Liver (tissue), 9 donors: ENCODE measurements around the gene SHISAL1. TPM values are rescaled to one million over a fixed set of nuclear protein-coding genes. Genes with fewer than 3 reads are reported as not detected.

Experiments used
- DNase-seq: peaks from one replicate; pipeline ENCODE4 v3.0.0-alpha.2; 2017; ENCODE audit warnings: low spot score
- H3K27ac ChIP-seq, 2 donors: one replicate each; pipeline ENCODE4 v1.7.0; 2013; ENCODE audit warnings: inconsistent platforms in 2 of 2, low read length in 2 of 2, control low read depth in 1 of 2, low read depth in 1 of 2, mild to moderate bottlenecking in 1 of 2
- H3K27me3 ChIP-seq, 4 donors: one replicate each; pipeline versions ENCODE4 v1.6.1 to v1.7.0; 2013; ENCODE audit warnings: low read length in 3 of 4, inconsistent platforms in 1 of 4, mild to moderate bottlenecking in 1 of 4, moderate library complexity in 1 of 4; ENCODE audit not compliant: control insufficient read depth in 4 of 4, insufficient read depth in 4 of 4
- H3K36me3 ChIP-seq, 4 donors: one replicate each; pipeline versions ENCODE4 v1.6.1 to v1.7.0; 2013; ENCODE audit warnings: low read length in 3 of 4, mild to moderate bottlenecking in 3 of 4, low read depth in 1 of 4, moderate library complexity in 1 of 4; ENCODE audit not compliant: control insufficient read depth in 4 of 4, insufficient read depth in 3 of 4
- H3K4me1 ChIP-seq, 4 donors: one replicate each; pipeline versions ENCODE4 v1.6.1 to v1.7.0; 2013; ENCODE audit warnings: low read length in 3 of 4, mild to moderate bottlenecking in 3 of 4, moderate library complexity in 1 of 4; ENCODE audit not compliant: control insufficient read depth in 4 of 4, insufficient read depth in 4 of 4
- H3K4me3 ChIP-seq, 3 donors: one replicate each; pipeline versions ENCODE4 v1.6.1 to v1.7.0; 2013; ENCODE audit warnings: low read length in 3 of 3, control low read depth in 1 of 3, low read depth in 1 of 3, mild to moderate bottlenecking in 1 of 3
- H3K9ac ChIP-seq, 2 donors: one replicate each; pipeline ENCODE4 v1.7.0; 2013; ENCODE audit warnings: low read length in 2 of 2, mild to moderate bottlenecking in 2 of 2, moderate library complexity in 2 of 2, control low read depth in 1 of 2, low read depth in 1 of 2
- H3K9me3 ChIP-seq, 4 donors: one replicate each; pipeline versions ENCODE4 v1.6.1 to v1.7.0; 2013; ENCODE audit warnings: low read length in 3 of 4; ENCODE audit not compliant: control insufficient read depth in 4 of 4
- FOXA1 ChIP-seq: IDR thresholded peaks from 2 replicates; pipeline ENCODE4 v1.6.1; 2016; ENCODE audit warnings: antibody characterized with exemption
- FOXA2 ChIP-seq: IDR thresholded peaks from 2 replicates; pipeline ENCODE4 v1.6.1; 2016; ENCODE audit warnings: antibody characterized with exemption
- HNF4G ChIP-seq: IDR thresholded peaks from 2 replicates; pipeline ENCODE4 v1.6.1; 2016; ENCODE audit warnings: antibody characterized with exemption
- RAD21 ChIP-seq, 2 donors: IDR thresholded peaks; 2 replicates each; pipeline ENCODE4 v1.6.1; 2016; ENCODE audit warnings: antibody characterized with exemption in 2 of 2, mild to moderate bottlenecking in 2 of 2
- REST ChIP-seq: IDR thresholded peaks from 2 replicates; pipeline ENCODE4 v1.6.1; 2016; ENCODE audit warnings: antibody characterized with exemption, mild to moderate bottlenecking
- TAF1 ChIP-seq: conservative IDR thresholded peaks from 2 replicates; pipeline ENCODE4 v1.6.1; 2016; ENCODE audit warnings: antibody characterized with exemption, mild to moderate bottlenecking
- YY1 ChIP-seq: IDR thresholded peaks from 2 replicates; pipeline ENCODE4 v1.6.1; 2016; ENCODE audit warnings: antibody characterized with exemption, mild to moderate bottlenecking
- WGBS: extraction: QIAGEN DNeasy Blood & Tissue Kit; methylation state at CpG from one replicate; pipeline ENCODE4 v1.1.7; 2013; 5-methylcytosine and 5-hydroxymethylcytosine counted together
- polyA plus RNA-seq, 2 donors: library from polyadenylated mRNA; stranded (reverse) in 1 of 2; unstranded in 1 of 2; fragments of 200-250 nt in 1 of 2; fragments of >200 nt in 1 of 2; fragmentation: Nextera tagmentation in 1 of 2; extraction: Ambion mirVana in 1 of 2; gene quantifications; one replicate each; pipeline versions ENCODE4 v1.2.1 to v1.2.3, GENCODE V29; 2013 to 2015
- total RNA-seq, 2 donors: library from RNA; depleted of rRNA; stranded (reverse); fragments of >200 nt; gene quantifications; one replicate each; pipeline ENCODE4 v1.2.3, GENCODE V29; 2014
- TF ChIP-seq, protein P1 (sequence below): IDR thresholded peaks from 2 replicates; pipeline ENCODE4 v1.6.1; 2016; ENCODE audit warnings: antibody characterized with exemption
- TF ChIP-seq, protein P2 (sequence below): fragments of 150-350 bp; IDR thresholded peaks from 2 replicates; pipeline ENCODE4 v1.5.1; 2017; ENCODE audit warnings: improper control_type of control experiment, low read depth, low read length; ENCODE audit not compliant: missing input control
- donor health status: healthy.
- donor health status: healthy.
- donor health status: healthy.
- donor health status: healthy.
- donor health status: healthy.

The SHISAL1 gene
- total and polyA plus RNA-seq, 4 donors = 0.07 to 0.17 (median 0.13) TPM

- TF ChIP-seq REST (no peak), RAD21 (IDR thresholded peaks at IDR 0.05) (no peak), YY1 (no peak)
Observed at GRCh38 chr22:44213489-44214043, 99.2 kb downstream of the SHISAL1 start (continued).

- no peak overlapping the region for H3K4me3 ChIP-seq
- no peak overlapping the region for H3K9ac ChIP-seq
- H3K27ac ChIP-seq = no peak overlapping the region
- DNase-seq = no peak
- H3K36me3 ChIP-seq = no peaks in the 10 kb centered on the region
- WGBS = 74% methylated on average over 1 of the region's 1 CpG
- no peak for TF ChIP-seq TAF1
- TF ChIP-seq, protein P1, sequence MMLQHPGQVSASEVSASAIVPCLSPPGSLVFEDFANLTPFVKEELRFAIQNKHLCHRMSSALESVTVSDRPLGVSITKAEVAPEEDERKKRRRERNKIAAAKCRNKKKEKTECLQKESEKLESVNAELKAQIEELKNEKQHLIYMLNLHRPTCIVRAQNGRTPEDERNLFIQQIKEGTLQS = no peak
- TF ChIP-seq FOXA2 = no peak
- H3K27me3 ChIP-seq = no peaks in the 10 kb centered on the region
- no peaks in the 10 kb centered on the region for H3K4me1 ChIP-seq
- H3K9me3 ChIP-seq = peaks cover 2 to 5% (median 3%) of the 10 kb centered on the region in 4 donors
Observed at GRCh38 chr22:44212936-44213335, 99.8 kb downstream of the SHISAL1 start.

DNA sequence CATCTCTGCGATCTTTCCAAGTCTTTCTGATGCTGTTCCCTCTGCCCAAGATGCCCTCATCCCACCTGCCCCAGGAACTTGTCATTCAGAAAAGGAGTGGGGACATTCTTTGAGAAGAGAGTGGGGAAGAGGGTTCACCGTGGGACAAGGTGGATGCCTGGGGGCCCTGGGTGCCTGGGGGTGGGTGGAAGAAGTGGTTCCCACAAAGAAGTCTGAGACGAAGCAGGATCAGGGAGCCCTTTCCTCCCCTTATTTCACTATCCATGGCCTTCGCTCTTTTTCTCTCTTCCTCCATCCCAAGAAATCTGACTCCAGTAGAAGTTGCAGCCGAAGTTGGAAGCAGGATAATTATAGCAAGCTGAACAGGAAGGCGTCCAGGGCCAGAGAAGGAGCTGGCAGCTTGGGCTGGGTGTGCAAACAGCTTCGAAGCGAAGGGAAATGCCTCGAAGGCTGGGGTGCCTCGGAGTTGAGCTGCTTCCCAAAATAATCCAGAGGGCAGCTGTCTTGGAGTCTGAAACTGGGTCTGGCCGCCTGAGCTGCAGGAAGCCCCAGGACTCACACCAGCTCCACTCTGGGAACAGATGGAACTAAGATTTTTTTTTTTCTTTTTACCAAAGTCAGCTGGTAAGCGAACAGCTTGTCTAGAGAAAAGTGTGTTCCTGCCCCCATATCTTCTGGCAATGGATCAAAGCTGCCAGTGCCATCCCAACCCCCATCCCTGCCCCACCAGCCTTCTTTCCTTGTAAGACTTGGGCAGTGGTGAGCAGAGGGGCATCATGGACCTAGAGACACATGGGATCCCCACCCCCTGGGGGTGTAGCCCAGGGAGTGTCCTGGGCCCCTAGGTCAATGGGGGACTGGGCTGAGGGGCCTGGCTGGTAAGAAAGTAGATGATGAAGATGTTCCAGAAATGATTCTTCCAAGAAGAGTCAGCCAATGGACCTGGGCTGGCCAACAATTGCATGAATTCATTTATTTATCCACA lies 100.5 kb downstream of the SHISAL1 start:
- 57% methylated on average over 12 of the region's 12 CpGs for WGBS
- Histone ChIP-seq H3K4me1 (no peaks in the 10 kb centered on the region), H3K27me3 (no peaks in the 10 kb centered on the region), H3K9ac (no peak overlapping the region), H3K36me3 (no peaks in the 10 kb centered on the region), H3K27ac (no peak overlapping the region), H3K4me3 (no peak overlapping the region), H3K9me3 (peaks cover 2 to 5% (median 3%) of the 10 kb centered on the region in 4 donors)
- TF ChIP-seq, protein P2, sequence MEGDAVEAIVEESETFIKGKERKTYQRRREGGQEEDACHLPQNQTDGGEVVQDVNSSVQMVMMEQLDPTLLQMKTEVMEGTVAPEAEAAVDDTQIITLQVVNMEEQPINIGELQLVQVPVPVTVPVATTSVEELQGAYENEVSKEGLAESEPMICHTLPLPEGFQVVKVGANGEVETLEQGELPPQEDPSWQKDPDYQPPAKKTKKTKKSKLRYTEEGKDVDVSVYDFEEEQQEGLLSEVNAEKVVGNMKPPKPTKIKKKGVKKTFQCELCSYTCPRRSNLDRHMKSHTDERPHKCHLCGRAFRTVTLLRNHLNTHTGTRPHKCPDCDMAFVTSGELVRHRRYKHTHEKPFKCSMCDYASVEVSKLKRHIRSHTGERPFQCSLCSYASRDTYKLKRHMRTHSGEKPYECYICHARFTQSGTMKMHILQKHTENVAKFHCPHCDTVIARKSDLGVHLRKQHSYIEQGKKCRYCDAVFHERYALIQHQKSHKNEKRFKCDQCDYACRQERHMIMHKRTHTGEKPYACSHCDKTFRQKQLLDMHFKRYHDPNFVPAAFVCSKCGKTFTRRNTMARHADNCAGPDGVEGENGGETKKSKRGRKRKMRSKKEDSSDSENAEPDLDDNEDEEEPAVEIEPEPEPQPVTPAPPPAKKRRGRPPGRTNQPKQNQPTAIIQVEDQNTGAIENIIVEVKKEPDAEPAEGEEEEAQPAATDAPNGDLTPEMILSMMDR = no peak
- no peak for TF ChIP-seq HNF4G
- TF ChIP-seq FOXA1 = no peak
- no peak for DNase-seq
